K562 (cell line): ENCODE results near the gene KCNMB1. TPM values are rescaled to one million over a fixed set of nuclear protein-coding genes. Genes with fewer than 3 reads are reported as not detected.

ENCODE experiments used
- ATAC-seq: fragments of 200-7000 bp; cut with Tn5 transposase; 3 replicates; pipeline ENCODE4 v1.9.1; 2020; ENCODE audit warnings: moderate library complexity
- BruUV-seq: library from RNA; stranded (reverse); fragments of 400-500 nt; replicated peaks from 2 replicates; lab custom pipeline; 2021; lab: Mats Ljungman, UMichigan
- CTCF ChIA-PET: fragments of 300-600 bp; formaldehyde crosslinking; extraction: SDS; loops from one replicate; lab custom pipeline; 2021; ENCODE audit warnings: low intra/inter-chr PET ratio; lab: Yijun Ruan, JAX
- POLR2A ChIA-PET: fragments of 300-600, 350-650 bp; sonication (Branson Sonifier 250); formaldehyde crosslinking; extraction: SDS; loops from one replicate; lab custom pipeline; 2021; ENCODE audit warnings: antibody characterized with exemption, inconsistent platforms; lab: Yijun Ruan, JAX
- DNase-seq, 4 experiments: peaks; one replicate each; pipeline versions ENCODE4 v3.0.0 to v3.0.0-alpha.2; 2011 to 2018; ENCODE audit warnings: low spot score in 3 of 4, mixed read lengths in 3 of 4; ENCODE audit errors: extremely low read depth in 1 of 4
- FAIRE-seq: peaks from 2 replicates; lab custom pipeline; 2011; peaks lifted over from hg19 to GRCh38; lab: Jason Lieb, UNC
- H2AFZ ChIP-seq: 2 replicates; pipeline ENCODE4 v1.6.0; 2011; ENCODE audit warnings: low read depth, low read length, control low read depth, inconsistent platforms
- H3K27ac ChIP-seq: fragments of 200-600 bp; 3 replicates; pipeline ENCODE4 v1.8.0; 2011; ENCODE audit warnings: low read depth, mild to moderate bottlenecking, control low read depth, inconsistent platforms, low read length, moderate library complexity, mixed read lengths; ENCODE audit errors: extremely low read depth
- H3K27me3 ChIP-seq, 2 experiments: fragments of 300-600 bp in 1 of 2; 2 replicates in 1 of 2; 3 replicates in 1 of 2; pipeline versions ENCODE4 v1.6.0 to v1.8.0; 2011; ENCODE audit warnings: inconsistent platforms in 2 of 2, low read length in 2 of 2, mild to moderate bottlenecking in 1 of 2, mixed read lengths in 1 of 2, moderate library complexity in 1 of 2; ENCODE audit not compliant: control insufficient read depth in 2 of 2, insufficient read depth in 2 of 2
- H3K36me3 ChIP-seq: fragments of 300-600 bp; 3 replicates; pipeline ENCODE4 v1.8.0; 2011; ENCODE audit warnings: mild to moderate bottlenecking, low read length, inconsistent platforms; ENCODE audit not compliant: control insufficient read depth, insufficient read depth
- H3K4me1 ChIP-seq, 2 experiments: fragments of 200-600 bp in 1 of 2; replicated peaks in 1 of 2; 2 replicates in 1 of 2; 3 replicates in 1 of 2; pipeline versions ENCODE4 v1.5.1 to v1.8.0; 2011; ENCODE audit warnings: inconsistent platforms in 2 of 2, low read length in 2 of 2, mild to moderate bottlenecking in 1 of 2, mixed read lengths in 1 of 2, moderate library complexity in 1 of 2; ENCODE audit not compliant: control insufficient read depth in 2 of 2, insufficient read depth in 2 of 2
- H3K4me2 ChIP-seq: 2 replicates; pipeline ENCODE4 v1.6.1; 2011; ENCODE audit warnings: low read length, control low read depth, inconsistent platforms, mixed read lengths; ENCODE audit not compliant: insufficient read depth
- H3K4me3 ChIP-seq: fragments of 200-600 bp; sonication (generic), shearing (Covaris generic); 2 replicates; pipeline ENCODE4 v1.5.1; 2016; ENCODE audit warnings: control low read depth, inconsistent platforms
- H3K79me2 ChIP-seq: fragments of 200-600 bp; 3 replicates; pipeline ENCODE4 v1.8.0; 2011; ENCODE audit warnings: low read length, inconsistent platforms; ENCODE audit not compliant: control insufficient read depth, insufficient read depth
- H3K9ac ChIP-seq, 2 experiments: 2 replicates each; pipeline versions ENCODE4 v1.6.0 to v1.6.1; 2011; ENCODE audit warnings: low read depth in 2 of 2, low read length in 2 of 2, control low read depth in 1 of 2, inconsistent platforms in 1 of 2, mild to moderate bottlenecking in 1 of 2, mixed read lengths in 1 of 2; ENCODE audit not compliant: insufficient read depth in 1 of 2
- H3K9me1 ChIP-seq: one replicate; pipeline ENCODE4 v1.6.0; 2011; ENCODE audit warnings: inconsistent platforms, mild to moderate bottlenecking, low read length, moderate library complexity; ENCODE audit not compliant: control insufficient read depth, insufficient read depth
- H3K9me3 ChIP-seq: replicated peaks from 2 replicates; pipeline ENCODE4 v1.5.1; 2011; ENCODE audit warnings: low read depth, low read length, inconsistent platforms; ENCODE audit not compliant: control insufficient read depth, insufficient read depth
- H4K20me1 ChIP-seq: replicated peaks from 2 replicates; pipeline ENCODE4 v1.6.1; 2011; ENCODE audit warnings: low read length, inconsistent platforms, mixed read lengths; ENCODE audit not compliant: control insufficient read depth, insufficient read depth
- BRD4 ChIP-seq: fragments of 200-600 bp; sonication (generic); IDR thresholded peaks from 2 replicates; pipeline ENCODE4 v1.6.1; 2017; ENCODE audit warnings: inconsistent platforms
- HLTF ChIP-seq: fragments of 450-650 bp; IDR thresholded peaks from 2 replicates; pipeline ENCODE4 v1.6.1; 2016
- MTA1 ChIP-seq: fragments of 450-650 bp; IDR thresholded peaks from 2 replicates; pipeline ENCODE4 v1.6.1; 2017; ENCODE audit warnings: borderline replicate concordance
- NCOA1 ChIP-seq: fragments of 450-650 bp; IDR thresholded peaks from 2 replicates; pipeline ENCODE4 v1.6.1; 2016; ENCODE audit warnings: low read depth
- PML ChIP-seq: IDR thresholded peaks from 2 replicates; pipeline ENCODE4 v1.6.1; 2012; ENCODE audit warnings: low read length, inconsistent platforms
- PRMT5 ChIP-seq: sonication (generic); formaldehyde crosslinking; IDR thresholded peaks from 2 replicates; pipeline ENCODE4 v1.5.0; 2020; ENCODE audit warnings: missing genetic modification reagents
- RBM17 ChIP-seq: fragments of 200-400 bp; formaldehyde crosslinking; IDR thresholded peaks from 2 replicates; pipeline ENCODE4 v1.6.1; 2017; ENCODE audit warnings: low read depth, mild to moderate bottlenecking, low read length, borderline replicate concordance
- SRSF9 ChIP-seq: fragments of 200-400 bp; formaldehyde crosslinking; IDR thresholded peaks from 2 replicates; pipeline ENCODE4 v1.6.1; 2017; ENCODE audit warnings: low read depth, low read length, borderline replicate concordance
- TAF7 ChIP-seq: fragments of 450-650 bp; IDR thresholded peaks from 2 replicates; pipeline ENCODE4 v1.6.1; 2016; ENCODE audit warnings: missing genetic modification characterization, missing compliant biosample characterization
- TCF7L2 ChIP-seq: fragments of 150-350 bp; IDR thresholded peaks from 2 replicates; pipeline ENCODE4 v1.6.1; 2016; ENCODE audit warnings: low read depth, mild to moderate bottlenecking, low read length, moderate library complexity
- XRCC4 ChIP-seq: IDR thresholded peaks from one replicate; pipeline ENCODE4 v1.6.1; 2011; ENCODE audit not compliant: insufficient read depth, insufficient read length; ENCODE audit errors: extremely low read depth
- ZFP36 ChIP-seq: fragments of 150-350 bp; IDR thresholded peaks from 2 replicates; pipeline ENCODE4 v1.6.1; 2018; ENCODE audit warnings: low read length, low read depth; ENCODE audit not compliant: partially characterized antibody
- ZNF766 ChIP-seq: fragments of 200-800 bp; sonication (Bioruptor generic); conservative IDR thresholded peaks from 2 replicates; pipeline ENCODE4 v1.6.1; 2016; ENCODE audit warnings: missing genetic modification characterization, missing compliant biosample characterization
- WGBS: fragments of 100-300 bp; shearing (Covaris generic); methylation state at CpG from one replicate; pipeline ENCODE4 v1.1.6; 2016; ENCODE audit warnings: low coverage, mixed read lengths; ENCODE audit not compliant: insufficient coverage; ENCODE audit errors: missing lambda C conversion rate; 5-methylcytosine and 5-hydroxymethylcytosine counted together
- in situ Hi-C: fragments of 300-500 bp; cut with MboI; formaldehyde crosslinking; loops from 4 replicates; pipeline ENCODE4 v1.15.0; 2018; ENCODE audit warnings: inconsistent platforms, mixed read lengths
- intact Hi-C: fragments of 100-400 bp; cut with micrococcal nuclease; formaldehyde crosslinking; loops from 2 replicates; pipeline ENCODE4 v1.14.2; 2022
- polyA plus RNA-seq, 8 experiments: library from polyadenylated mRNA; depleted of rRNA in 4 of 8; stranded (reverse) in 5 of 8; unstranded in 3 of 8; fragments of >200 nt; fragmentation: Nextera tagmentation in 2 of 8; fragmentation: Illumina TruSeq in 1 of 8; extraction: Ambion mirVana in 2 of 8; extraction: Trizol in 1 of 8; gene quantifications; 2 replicates each; pipeline versions ENCODE4 v1.2.1 to v1.2.3, GENCODE V29; 2011 to 2014; ENCODE audit warnings: inconsistent platforms in 1 of 8, missing spikeins in 1 of 8
- total RNA-seq, 7 experiments: library from RNA; depleted of rRNA in 6 of 7; stranded (reverse); fragments of >200 nt in 6 of 7; fragmentation: Illumina TruSeq in 2 of 7; extraction: Trizol in 2 of 7; gene quantifications; 2 replicates each; pipeline versions ENCODE4 v1.2.1 to v1.2.3, GENCODE V29; 2011 to 2021; ENCODE audit warnings: low replicate concordance in 1 of 7
- TF ChIP-seq, protein P1 (sequence below): fragments of 450-650 bp; IDR thresholded peaks from 2 replicates; pipeline ENCODE4 v1.6.1; 2014; ENCODE audit warnings: low read depth, mild to moderate bottlenecking, moderate library complexity, borderline replicate concordance
- TF ChIP-seq, protein P2 (sequence below): fragments of 450-650 bp; formaldehyde crosslinking; IDR thresholded peaks from 2 replicates; pipeline ENCODE4 v1.4.0; 2022; ENCODE audit warnings: mild to moderate bottlenecking, moderate library complexity

The KCNMB1 gene
- total and polyA plus RNA-seq, 9 of the 15 experiments (the other 6 are each of a cell fraction or from before 2014, with no cell fraction given), result not detected

DNA sequence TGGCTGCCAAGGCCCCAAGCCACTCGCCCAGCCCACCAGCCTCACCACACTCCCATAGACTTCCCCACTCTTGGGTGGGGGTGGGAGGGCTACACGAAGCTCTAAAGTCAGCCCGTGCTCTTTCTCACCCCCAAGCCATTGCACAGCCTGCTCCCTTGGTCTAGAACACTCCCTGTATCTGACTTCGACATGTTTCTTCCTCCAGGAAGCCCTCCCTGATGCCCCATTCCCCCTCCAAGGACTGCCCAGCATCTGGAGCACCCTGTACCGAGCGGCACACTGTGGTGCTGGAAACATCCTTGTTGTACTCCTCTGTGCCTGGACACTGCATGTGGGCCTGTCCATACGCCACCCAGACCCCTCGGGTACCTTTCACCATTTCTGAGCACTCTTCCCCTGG lies 49.4 kb upstream of the KCNMB1 start:
- Histone ChIP-seq H3K27me3 (peaks cover 0 to 24% of the 10 kb centered on the region in 2 experiments; a peak in 2 of 5 replicates), H3K4me1 (peaks cover 0 to 3% of the 10 kb centered on the region in 2 experiments; a peak in 1 of 5 replicates), H3K4me3 (no peak overlapping the region), H3K27ac (no peak overlapping the region)
- intact Hi-C loops, result no loop called here
- DNase-seq (no peak), FAIRE-seq (no peak)
- 5% methylated on average over 7 of the region's 8 CpGs for WGBS
- TF ChIP-seq ZFP36 (peak; percentile 82), SRSF9 (no peak)
- TF ChIP-seq, all 486 proteins: peak for 1
- H3K9ac ChIP-seq, result no peak overlapping the region
- no TSS peak for BruUV-seq
- H3K9me3 ChIP-seq, result no peaks in the 10 kb centered on the region
- H2AFZ ChIP-seq, result no peak overlapping the region
- in situ Hi-C loops, result no loop called here
- H3K79me2 ChIP-seq, result no peaks in the 10 kb centered on the region
- no peak overlapping the region for H3K4me2 ChIP-seq
- POLR2A ChIA-PET, result no interaction called here
- CTCF ChIA-PET, result no interaction called here
- no peaks in the 10 kb centered on the region for H4K20me1 ChIP-seq
- no peak for ATAC-seq
- no peaks in the 10 kb centered on the region for H3K9me1 ChIP-seq
- no peaks in the 10 kb centered on the region for H3K36me3 ChIP-seq

DNA sequence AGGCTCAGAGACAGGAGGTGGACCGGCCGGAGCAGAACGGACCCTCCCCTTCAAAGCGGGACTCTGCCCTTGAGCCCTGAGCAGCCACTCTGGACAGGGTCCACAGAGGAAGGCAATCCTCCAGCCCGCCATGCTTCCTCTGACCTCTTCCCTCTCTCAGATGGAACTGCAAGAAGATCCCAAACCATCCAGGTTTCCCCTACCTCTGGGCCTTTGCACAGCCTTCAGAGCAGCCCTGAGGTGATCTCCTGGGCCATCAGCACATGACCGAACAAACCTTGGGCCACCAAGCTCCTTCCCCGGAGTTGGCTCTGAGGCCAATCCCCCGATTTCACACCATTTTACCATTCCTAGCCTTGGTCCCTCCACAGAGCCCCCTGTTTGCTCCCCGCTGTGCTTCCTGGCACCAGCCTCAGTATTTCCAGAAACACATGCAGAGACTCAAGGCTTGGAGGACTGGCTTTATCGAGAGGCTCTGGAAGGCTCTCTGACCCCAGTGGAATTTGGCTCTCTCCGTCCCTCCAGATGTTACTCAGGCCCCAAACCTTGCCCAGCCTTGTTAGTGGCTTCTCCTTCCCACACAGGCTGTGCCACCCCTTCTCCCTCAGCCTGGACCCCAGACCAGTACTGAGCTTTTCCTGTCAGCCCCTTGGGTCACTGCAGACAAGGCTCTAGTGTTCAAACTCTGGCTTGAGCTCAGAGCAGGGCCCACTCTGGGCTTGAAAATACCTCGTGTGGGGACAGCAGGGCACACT lies 48.6 kb upstream of the KCNMB1 start:
- FAIRE-seq (no peak), DNase-seq (no peak), ATAC-seq (no peak)
- Histone ChIP-seq H3K4me3 (no peak overlapping the region), H3K9me3 (no peaks in the 10 kb centered on the region), H3K9me1 (no peaks in the 10 kb centered on the region), H3K36me3 (no peaks in the 10 kb centered on the region), H3K79me2 (no peaks in the 10 kb centered on the region), H3K4me2 (no peak overlapping the region), H3K27ac (no peak overlapping the region), H3K4me1 (peaks cover 0 to 3% of the 10 kb centered on the region in 2 experiments; a peak in 1 of 5 replicates), H2AFZ (no peak overlapping the region), H3K9ac (no peak overlapping the region), H3K27me3 (peaks cover 0 to 24% of the 10 kb centered on the region in 2 experiments; a peak in 2 of 5 replicates), H4K20me1 (no peaks in the 10 kb centered on the region)
- no TSS peak for BruUV-seq
- WGBS, result 7% methylated on average over 11 of the region's 12 CpGs
- ChIA-PET POLR2A (interaction anchor here (0.6 kb wide), 1 partner anchor 9 kb away, joined by 3 read pairs; no protein-coding TSS in a partner anchor), CTCF (interaction anchor here (0.6 kb wide), 1 partner anchor 11 kb away, joined by 3 read pairs; no protein-coding TSS in a partner anchor)
- in situ Hi-C loops (no loop called here), intact Hi-C loops (no loop called here)
- TF ChIP-seq, protein P1, sequence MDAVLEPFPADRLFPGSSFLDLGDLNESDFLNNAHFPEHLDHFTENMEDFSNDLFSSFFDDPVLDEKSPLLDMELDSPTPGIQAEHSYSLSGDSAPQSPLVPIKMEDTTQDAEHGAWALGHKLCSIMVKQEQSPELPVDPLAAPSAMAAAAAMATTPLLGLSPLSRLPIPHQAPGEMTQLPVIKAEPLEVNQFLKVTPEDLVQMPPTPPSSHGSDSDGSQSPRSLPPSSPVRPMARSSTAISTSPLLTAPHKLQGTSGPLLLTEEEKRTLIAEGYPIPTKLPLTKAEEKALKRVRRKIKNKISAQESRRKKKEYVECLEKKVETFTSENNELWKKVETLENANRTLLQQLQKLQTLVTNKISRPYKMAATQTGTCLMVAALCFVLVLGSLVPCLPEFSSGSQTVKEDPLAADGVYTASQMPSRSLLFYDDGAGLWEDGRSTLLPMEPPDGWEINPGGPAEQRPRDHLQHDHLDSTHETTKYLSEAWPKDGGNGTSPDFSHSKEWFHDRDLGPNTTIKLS, result no peak
- TF ChIP-seq NCOA1, result no peak
- no peak for TF ChIP-seq ZNF766
- no peak for TF ChIP-seq BRD4
- no peak for TF ChIP-seq TCF7L2
- no peak for TF ChIP-seq HLTF
- TF ChIP-seq PML, result no peak
- TF ChIP-seq XRCC4, result no peak
- no peak for TF ChIP-seq RBM17
- no peak for TF ChIP-seq TAF7
- TF ChIP-seq MTA1, result no peak
- TF ChIP-seq, protein P2, sequence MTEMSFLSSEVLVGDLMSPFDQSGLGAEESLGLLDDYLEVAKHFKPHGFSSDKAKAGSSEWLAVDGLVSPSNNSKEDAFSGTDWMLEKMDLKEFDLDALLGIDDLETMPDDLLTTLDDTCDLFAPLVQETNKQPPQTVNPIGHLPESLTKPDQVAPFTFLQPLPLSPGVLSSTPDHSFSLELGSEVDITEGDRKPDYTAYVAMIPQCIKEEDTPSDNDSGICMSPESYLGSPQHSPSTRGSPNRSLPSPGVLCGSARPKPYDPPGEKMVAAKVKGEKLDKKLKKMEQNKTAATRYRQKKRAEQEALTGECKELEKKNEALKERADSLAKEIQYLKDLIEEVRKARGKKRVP (CRISPR knock-in tag), result no peak
- TF ChIP-seq PRMT5 (CRISPR knock-in tag), result no peak
